Spleen (tissue), 11 donors: ENCODE data around the gene EYS. TPM values are rescaled to one million over a fixed set of nuclear protein-coding genes. Genes with fewer than 3 reads are reported as not detected.

Experiments
- DNase-seq: peaks from one replicate; pipeline ENCODE4 v3.0.0-alpha.2; 2020
- H3K27ac ChIP-seq, 8 donors: fragments of 200-600 bp; sonication (generic) in 7 of 8; 1 replicate in 4 of 8; 2 replicates in 4 of 8; pipeline versions ENCODE4 v1.5.0 to v1.8.0; 2016 to 2021; ENCODE audit warnings: inconsistent platforms in 4 of 8, mild to moderate bottlenecking in 4 of 8, moderate library complexity in 1 of 8
- H3K27me3 ChIP-seq, 7 donors: fragments of 200-600 bp; sonication (generic) in 6 of 7; replicated peaks in 1 of 7; 1 replicate in 4 of 7; 2 replicates in 3 of 7; pipeline versions ENCODE4 v1.5.0 to v1.8.0; 2016 to 2021; ENCODE audit warnings: inconsistent platforms in 3 of 7, mild to moderate bottlenecking in 1 of 7
- H3K36me3 ChIP-seq, 6 donors: fragments of 200-600 bp; sonication (generic) in 5 of 6; 1 replicate in 4 of 6; 2 replicates in 2 of 6; pipeline versions ENCODE4 v1.5.0 to v1.8.0; 2016 to 2021; ENCODE audit warnings: inconsistent platforms in 2 of 6
- H3K4me1 ChIP-seq, 6 donors: fragments of 200-600 bp; sonication (generic) in 5 of 6; 1 replicate in 3 of 6; 2 replicates in 3 of 6; pipeline versions ENCODE4 v1.5.0 to v1.8.0; 2016 to 2021; ENCODE audit warnings: inconsistent platforms in 3 of 6
- H3K4me3 ChIP-seq, 8 donors: fragments of 200-600 bp; sonication (generic) in 7 of 8; 1 replicate in 4 of 8; 2 replicates in 4 of 8; pipeline versions ENCODE4 v1.5.0 to v1.8.0; 2016 to 2021; ENCODE audit warnings: inconsistent platforms in 4 of 8, mild to moderate bottlenecking in 4 of 8, moderate library complexity in 2 of 8
- H3K9me3 ChIP-seq, 8 donors: fragments of 200-600 bp; sonication (generic) in 7 of 8; 1 replicate in 4 of 8; 2 replicates in 4 of 8; pipeline versions ENCODE4 v1.5.0 to v1.8.0; 2016 to 2021; ENCODE audit warnings: inconsistent platforms in 4 of 8
- POLR2A ChIP-seq, 3 donors: fragments of 450-650 bp; IDR thresholded peaks; one replicate each; pipeline ENCODE4 v1.5.1; 2017; ENCODE audit warnings: antibody characterized with exemption in 3 of 3, mild to moderate bottlenecking in 1 of 3
- POLR2AphosphoS5 ChIP-seq, 3 donors: sonication (generic); formaldehyde crosslinking; IDR thresholded peaks; one replicate each; pipeline ENCODE4 v1.5.1; 2017; ENCODE audit warnings: antibody characterized with exemption in 3 of 3
- WGBS, 5 donors: extraction: QIAGEN DNeasy Blood & Tissue Kit in 3 of 5; methylation state at CpG; one replicate each; pipeline versions ENCODE4 v1.1.5 to v1.1.7; 2013 to 2018; 5-methylcytosine and 5-hydroxymethylcytosine counted together
- intact Hi-C: fragments of 100-400 bp; cut with DNase I; formaldehyde crosslinking; loops from one replicate; pipeline ENCODE4 v1.15.0; 2023; ENCODE audit warnings: low total_unique reads
- polyA plus RNA-seq, 3 donors: library from polyadenylated mRNA; stranded (reverse); fragments of 200-250 nt; gene quantifications; one replicate each; pipeline ENCODE4 v1.2.1, GENCODE V29; 2013
- total RNA-seq, 7 donors: library from RNA; depleted of rRNA in 3 of 7; stranded (reverse); fragments of >200 nt in 3 of 7; fragmentation: NEBNext Ultra II Directional in 4 of 7; extraction: Animal tissue kit (Norgen Biotek cat#: 25700) in 4 of 7; gene quantifications; one replicate each; pipeline versions ENCODE4 v1.1.0 to v1.2.1, GENCODE V29; 2016 to 2021
- TF ChIP-seq, protein P1 (sequence below), 11 experiments: fragments of 200-600 bp in 7 of 11; fragments of 450-650 bp in 4 of 11; sonication (generic) in 4 of 11; IDR thresholded peaks in 8 of 11; conservative IDR thresholded peaks in 3 of 11; 1 replicate in 7 of 11; 2 replicates in 4 of 11; pipeline versions ENCODE4 v1.4.0 to v1.8.0; 2016 to 2021; ENCODE audit warnings: antibody characterized with exemption in 11 of 11, inconsistent platforms in 4 of 11, mild to moderate bottlenecking in 1 of 11
- donor health status: healthy with polysubstance abuse.
- donor health status: DM: no; HTN: no; CAD: no; lungs with moderate emphysema.
- donor health status: DM: no; HTN: no; CAD: no.
- donor health status: Bipolar disorder and iron deficiency.
- donor health status: healthy.
- donor health status: DM: no; HTN: no; CAD: no.
- donor health status: DM: yes; HTN: yes; CAD: no.

The EYS gene
- total and polyA plus RNA-seq, 10 donors = under 0.01 to 0.72 (median 0.28) TPM; not detected in 5

DNA sequence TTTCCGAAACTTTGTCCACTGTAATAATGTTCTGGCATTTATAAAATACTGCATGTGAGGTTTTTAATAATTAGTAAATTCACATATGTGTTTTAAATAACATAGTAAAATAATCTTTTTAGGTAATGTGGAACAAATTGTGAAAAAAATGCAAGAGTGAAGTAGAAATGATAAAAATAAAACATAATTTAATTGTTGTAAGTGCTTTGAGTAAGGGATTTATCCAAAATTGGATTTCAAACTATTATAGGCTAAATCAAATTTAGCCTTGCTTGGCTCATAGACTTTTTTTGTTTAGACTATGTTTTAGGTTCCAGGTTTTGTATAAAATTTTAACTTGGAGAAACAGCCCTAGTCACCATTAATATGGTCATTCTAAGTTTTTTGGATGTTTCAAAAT is 1041.9 kb downstream of the EYS start:
- TF ChIP-seq, protein P1, sequence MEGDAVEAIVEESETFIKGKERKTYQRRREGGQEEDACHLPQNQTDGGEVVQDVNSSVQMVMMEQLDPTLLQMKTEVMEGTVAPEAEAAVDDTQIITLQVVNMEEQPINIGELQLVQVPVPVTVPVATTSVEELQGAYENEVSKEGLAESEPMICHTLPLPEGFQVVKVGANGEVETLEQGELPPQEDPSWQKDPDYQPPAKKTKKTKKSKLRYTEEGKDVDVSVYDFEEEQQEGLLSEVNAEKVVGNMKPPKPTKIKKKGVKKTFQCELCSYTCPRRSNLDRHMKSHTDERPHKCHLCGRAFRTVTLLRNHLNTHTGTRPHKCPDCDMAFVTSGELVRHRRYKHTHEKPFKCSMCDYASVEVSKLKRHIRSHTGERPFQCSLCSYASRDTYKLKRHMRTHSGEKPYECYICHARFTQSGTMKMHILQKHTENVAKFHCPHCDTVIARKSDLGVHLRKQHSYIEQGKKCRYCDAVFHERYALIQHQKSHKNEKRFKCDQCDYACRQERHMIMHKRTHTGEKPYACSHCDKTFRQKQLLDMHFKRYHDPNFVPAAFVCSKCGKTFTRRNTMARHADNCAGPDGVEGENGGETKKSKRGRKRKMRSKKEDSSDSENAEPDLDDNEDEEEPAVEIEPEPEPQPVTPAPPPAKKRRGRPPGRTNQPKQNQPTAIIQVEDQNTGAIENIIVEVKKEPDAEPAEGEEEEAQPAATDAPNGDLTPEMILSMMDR (IDR thresholded peaks at IDR 0.05 in 8 of 11, conservative IDR thresholded peaks at IDR 0.05 in 3 of 11) = no peak
- TF ChIP-seq POLR2A (IDR thresholded peaks at IDR 0.05) = no peak
- 92 to 99% (median 92%) methylated on average over 1 of the region's 1 CpG for WGBS, 5 donors

GRCh38 chr6:64664480-64664879 is 1042.5 kb downstream of the EYS start:
- intact Hi-C loops = no loop called here
- peaks cover 0 to 9% (median 0%) of the 10 kb centered on the region in 8 donors for H3K9me3 ChIP-seq
- H3K4me1 ChIP-seq = no peaks in the 10 kb centered on the region
- no peak overlapping the region for H3K4me3 ChIP-seq
- 73 to 88% (median 81%) methylated on average over 2 of the region's 2 CpGs for WGBS, 5 donors
- no peaks in the 10 kb centered on the region for H3K36me3 ChIP-seq
- no peaks in the 10 kb centered on the region for H3K27me3 ChIP-seq
- DNase-seq = no peak
- no peak overlapping the region for H3K27ac ChIP-seq
- TF ChIP-seq POLR2AphosphoS5 (IDR thresholded peaks at IDR 0.05) = no peak
- TF ChIP-seq POLR2A (IDR thresholded peaks at IDR 0.05) = no peak
- TF ChIP-seq, protein P1 (IDR thresholded peaks at IDR 0.05 in 8 of 11, conservative IDR thresholded peaks at IDR 0.05 in 3 of 11) = no peak

More for the DNA sequence above, 1041.9 kb downstream of the EYS start:
- Histone ChIP-seq H3K36me3 (no peaks in the 10 kb centered on the region), H3K27ac (no peak overlapping the region), H3K4me3 (no peak overlapping the region), H3K9me3 (peaks cover 0 to 9% (median 0%) of the 10 kb centered on the region in 8 donors), H3K4me1 (no peaks in the 10 kb centered on the region), H3K27me3 (no peaks in the 10 kb centered on the region)
- DNase-seq = no peak
- intact Hi-C loops = no loop called here

- TF ChIP-seq POLR2AphosphoS5 (IDR thresholded peaks at IDR 0.05) (no peak), POLR2A (IDR thresholded peaks at IDR 0.05) (no peak)
- no peak overlapping the region for H3K27ac ChIP-seq
- H3K4me1 ChIP-seq = no peaks in the 10 kb centered on the region
- no peak overlapping the region for H3K4me3 ChIP-seq
- H3K36me3 ChIP-seq = no peaks in the 10 kb centered on the region
- intact Hi-C loops = no loop called here
- H3K9me3 ChIP-seq = peaks cover 0 to 18% (median 4%) of the 10 kb centered on the region in 8 donors
- WGBS, 5 donors = 28 to 84% (median 54%) methylated on average over 1 of the region's 1 CpG
- no peaks in the 10 kb centered on the region for H3K27me3 ChIP-seq
- no peak for DNase-seq
These were observed 1063.0 kb downstream of the EYS start for GRCh38 chr6:64644024-64644423.

GRCh38 chr6:64630901-64631300 is 1076.1 kb downstream of the EYS start:
- peaks cover 0 to 8% (median 1%) of the 10 kb centered on the region in 8 donors for H3K9me3 ChIP-seq
- TF ChIP-seq, protein P1 (IDR thresholded peaks at IDR 0.05 in 8 of 11, conservative IDR thresholded peaks at IDR 0.05 in 3 of 11) = no peak
- TF ChIP-seq POLR2AphosphoS5 (IDR thresholded peaks at IDR 0.05) (no peak), POLR2A (IDR thresholded peaks at IDR 0.05) (no peak)
- H3K27ac ChIP-seq = no peak overlapping the region
- no peaks in the 10 kb centered on the region for H3K4me1 ChIP-seq
- no peaks in the 10 kb centered on the region for H3K27me3 ChIP-seq
- 66 to 83% (median 73%) methylated on average over 2 of the region's 2 CpGs for WGBS, 5 donors
- DNase-seq = no peak
- intact Hi-C loops = no loop called here
- no peaks in the 10 kb centered on the region for H3K36me3 ChIP-seq
- no peak overlapping the region for H3K4me3 ChIP-seq

DNA sequence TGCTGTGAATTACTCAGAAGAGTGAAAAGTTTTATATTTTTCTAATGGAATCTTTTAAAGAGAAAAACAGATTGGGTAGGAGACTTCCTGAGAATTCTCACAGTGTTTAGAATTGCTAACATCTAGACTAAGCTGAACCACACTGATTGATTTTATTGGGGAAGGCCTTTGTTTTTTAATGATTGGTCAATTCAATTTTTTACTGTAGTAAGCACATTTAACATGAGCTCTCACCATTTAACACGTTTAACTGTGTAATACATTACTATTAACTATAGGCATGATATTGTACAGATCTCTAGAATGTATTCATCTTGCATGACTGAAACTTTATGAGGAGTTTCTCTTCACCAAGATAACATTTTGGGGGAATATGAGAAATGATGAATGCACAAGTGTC is 1084.1 kb downstream of the EYS start:
- WGBS, 5 donors = 31 to 66% (median 63%) methylated on average over 1 of the region's 1 CpG

More for the DNA sequence above, 1084.1 kb downstream of the EYS start:
- Histone ChIP-seq H3K36me3 (no peaks in the 10 kb centered on the region), H3K27ac (no peak overlapping the region), H3K4me1 (no peaks in the 10 kb centered on the region), H3K9me3 (peaks cover 0 to 6% (median 0%) of the 10 kb centered on the region in 8 donors), H3K27me3 (no peaks in the 10 kb centered on the region), H3K4me3 (no peak overlapping the region)
- no peak for TF ChIP-seq POLR2A (IDR thresholded peaks at IDR 0.05)
- TF ChIP-seq, protein P1 (IDR thresholded peaks at IDR 0.05 in 8 of 11, conservative IDR thresholded peaks at IDR 0.05 in 3 of 11) = no peak
- no peak for TF ChIP-seq POLR2AphosphoS5 (IDR thresholded peaks at IDR 0.05)
- intact Hi-C loops = no loop called here
- DNase-seq = no peak
